Spleen (tissue), 7 donors: ENCODE data around the gene PCLO.

Experiments used
- POLR2A ChIP-seq, 3 donors: fragments of 450-650 bp; IDR thresholded peaks; one replicate each; pipeline ENCODE4 v1.5.1; 2017; ENCODE audit warnings: antibody characterized with exemption in 3 of 3, mild to moderate bottlenecking in 1 of 3
- POLR2AphosphoS5 ChIP-seq, 3 donors: sonication (generic); formaldehyde crosslinking; IDR thresholded peaks; one replicate each; pipeline ENCODE4 v1.5.1; 2017; ENCODE audit warnings: antibody characterized with exemption in 3 of 3
- TF ChIP-seq, protein P1 (sequence below), 11 experiments: fragments of 200-600 bp in 7 of 11; fragments of 450-650 bp in 4 of 11; sonication (generic) in 4 of 11; IDR thresholded peaks in 8 of 11; conservative IDR thresholded peaks in 3 of 11; 1 replicate in 7 of 11; 2 replicates in 4 of 11; pipeline versions ENCODE4 v1.4.0 to v1.8.0; 2016 to 2021; ENCODE audit warnings: antibody characterized with exemption in 11 of 11, inconsistent platforms in 4 of 11, mild to moderate bottlenecking in 1 of 11
- donor health status: DM: no; HTN: no; CAD: no; lungs with moderate emphysema.
- donor health status: DM: no; HTN: no; CAD: no.
- donor health status: DM: no; HTN: no; CAD: no.

DNA sequence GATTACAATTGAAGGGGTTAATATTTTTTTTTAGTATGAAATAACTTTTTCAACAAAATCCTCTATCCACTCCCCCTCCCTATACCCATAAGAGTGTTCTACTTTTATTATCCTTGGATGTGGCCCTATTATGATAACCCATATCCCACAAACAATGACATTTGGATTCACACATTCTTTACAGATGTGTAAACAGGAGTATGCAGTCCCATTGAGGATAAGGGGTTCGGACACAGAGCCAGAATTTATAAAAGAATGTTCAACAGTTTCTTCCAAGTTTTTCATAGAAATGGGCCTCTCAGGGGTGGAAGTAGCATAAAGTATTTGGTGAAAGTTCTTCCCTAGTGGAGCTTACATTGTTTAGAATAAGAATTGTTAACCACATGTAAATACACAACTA, 16.1 kb upstream of the PCLO start:
- TF ChIP-seq, protein P1, sequence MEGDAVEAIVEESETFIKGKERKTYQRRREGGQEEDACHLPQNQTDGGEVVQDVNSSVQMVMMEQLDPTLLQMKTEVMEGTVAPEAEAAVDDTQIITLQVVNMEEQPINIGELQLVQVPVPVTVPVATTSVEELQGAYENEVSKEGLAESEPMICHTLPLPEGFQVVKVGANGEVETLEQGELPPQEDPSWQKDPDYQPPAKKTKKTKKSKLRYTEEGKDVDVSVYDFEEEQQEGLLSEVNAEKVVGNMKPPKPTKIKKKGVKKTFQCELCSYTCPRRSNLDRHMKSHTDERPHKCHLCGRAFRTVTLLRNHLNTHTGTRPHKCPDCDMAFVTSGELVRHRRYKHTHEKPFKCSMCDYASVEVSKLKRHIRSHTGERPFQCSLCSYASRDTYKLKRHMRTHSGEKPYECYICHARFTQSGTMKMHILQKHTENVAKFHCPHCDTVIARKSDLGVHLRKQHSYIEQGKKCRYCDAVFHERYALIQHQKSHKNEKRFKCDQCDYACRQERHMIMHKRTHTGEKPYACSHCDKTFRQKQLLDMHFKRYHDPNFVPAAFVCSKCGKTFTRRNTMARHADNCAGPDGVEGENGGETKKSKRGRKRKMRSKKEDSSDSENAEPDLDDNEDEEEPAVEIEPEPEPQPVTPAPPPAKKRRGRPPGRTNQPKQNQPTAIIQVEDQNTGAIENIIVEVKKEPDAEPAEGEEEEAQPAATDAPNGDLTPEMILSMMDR (IDR thresholded peaks at IDR 0.05 in 8 of 11, conservative IDR thresholded peaks at IDR 0.05 in 3 of 11), result no peak
- TF ChIP-seq POLR2A (IDR thresholded peaks at IDR 0.05) (no peak), POLR2AphosphoS5 (IDR thresholded peaks at IDR 0.05) (no peak)
